Esophagus muscularis mucosa (tissue), 4 donors: Measurements from ENCODE around the gene DUSP15. TPM values are rescaled to one million over a fixed set of nuclear protein-coding genes. Genes with fewer than 3 reads are reported as not detected.
"Not testable (repeated sequence)": the region's sequence is repeated elsewhere in the genome, so short reads cannot be mapped to it uniquely, and the experiment has no call there.

ENCODE experiments used
- DNase-seq: peaks from one replicate; pipeline ENCODE4 v3.0.0-alpha.2; 2017; ENCODE audit errors: extremely low spot score
- H3K27ac ChIP-seq, 4 donors: fragments of 200-600 bp; sonication (generic); replicated peaks in 1 of 4; 1 replicate in 3 of 4; 2 replicates in 1 of 4; pipeline ENCODE4 v1.5.1; 2016 to 2019; ENCODE audit warnings: mild to moderate bottlenecking in 1 of 4
- H3K27me3 ChIP-seq, 4 donors: fragments of 200-600 bp; sonication (generic); one replicate each; pipeline versions ENCODE4 v1.5.1 to v1.6.0; 2016 to 2019
- H3K36me3 ChIP-seq, 4 donors: fragments of 200-600 bp; sonication (generic); one replicate each; pipeline ENCODE4 v1.5.1; 2016 to 2019
- H3K4me1 ChIP-seq, 4 donors: fragments of 200-600 bp; sonication (generic); one replicate each; pipeline ENCODE4 v1.5.1; 2016 to 2019
- H3K4me3 ChIP-seq, 4 donors: fragments of 200-600 bp; sonication (generic); 1 replicate in 2 of 4; 2 replicates in 2 of 4; pipeline ENCODE4 v1.5.1; 2016 to 2019; ENCODE audit warnings: mild to moderate bottlenecking in 4 of 4, moderate library complexity in 1 of 4
- H3K9me3 ChIP-seq, 4 donors: fragments of 200-600 bp; sonication (generic); 1 replicate in 3 of 4; 2 replicates in 1 of 4; pipeline ENCODE4 v1.5.1; 2016 to 2019
- CTCF ChIP-seq, 3 experiments: fragments of 200-600 bp in 2 of 3; fragments of 450-650 bp in 1 of 3; sonication (generic) in 2 of 3; IDR thresholded peaks; one replicate each; pipeline ENCODE4 v1.5.1; 2017 to 2019; ENCODE audit warnings: antibody characterized with exemption in 3 of 3, mild to moderate bottlenecking in 2 of 3, moderate library complexity in 1 of 3
- EP300 ChIP-seq: sonication (generic); formaldehyde crosslinking; IDR thresholded peaks from one replicate; pipeline ENCODE4 v1.6.1; 2017; ENCODE audit warnings: antibody characterized with exemption
- POLR2A ChIP-seq: fragments of 450-650 bp; IDR thresholded peaks from one replicate; pipeline ENCODE4 v1.6.1; 2017; ENCODE audit warnings: antibody characterized with exemption, moderate library complexity, mild to moderate bottlenecking, low read depth
- POLR2AphosphoS5 ChIP-seq, 2 donors: sonication (generic); formaldehyde crosslinking; IDR thresholded peaks; one replicate each; pipeline ENCODE4 v1.6.1; 2017; ENCODE audit warnings: antibody characterized with exemption in 2 of 2
- WGBS: methylation state at CpG from one replicate; pipeline ENCODE4 v1.1.5; 2018; 5-methylcytosine and 5-hydroxymethylcytosine counted together
- intact Hi-C: fragments of 100-400 bp; cut with DNase I; formaldehyde crosslinking; loops from one replicate; pipeline ENCODE4 v1.15.1; 2023
- total RNA-seq, 4 donors: library from RNA; depleted of rRNA; stranded (reverse); fragments of >200 nt; gene quantifications; one replicate each; pipeline versions ENCODE4 v1.1.0 to v1.2.1, GENCODE V29; 2016

The DUSP15 gene
- total RNA-seq, 4 donors from 2014 or later, result 0.83 to 5.1 (median 3.8) TPM

DNA sequence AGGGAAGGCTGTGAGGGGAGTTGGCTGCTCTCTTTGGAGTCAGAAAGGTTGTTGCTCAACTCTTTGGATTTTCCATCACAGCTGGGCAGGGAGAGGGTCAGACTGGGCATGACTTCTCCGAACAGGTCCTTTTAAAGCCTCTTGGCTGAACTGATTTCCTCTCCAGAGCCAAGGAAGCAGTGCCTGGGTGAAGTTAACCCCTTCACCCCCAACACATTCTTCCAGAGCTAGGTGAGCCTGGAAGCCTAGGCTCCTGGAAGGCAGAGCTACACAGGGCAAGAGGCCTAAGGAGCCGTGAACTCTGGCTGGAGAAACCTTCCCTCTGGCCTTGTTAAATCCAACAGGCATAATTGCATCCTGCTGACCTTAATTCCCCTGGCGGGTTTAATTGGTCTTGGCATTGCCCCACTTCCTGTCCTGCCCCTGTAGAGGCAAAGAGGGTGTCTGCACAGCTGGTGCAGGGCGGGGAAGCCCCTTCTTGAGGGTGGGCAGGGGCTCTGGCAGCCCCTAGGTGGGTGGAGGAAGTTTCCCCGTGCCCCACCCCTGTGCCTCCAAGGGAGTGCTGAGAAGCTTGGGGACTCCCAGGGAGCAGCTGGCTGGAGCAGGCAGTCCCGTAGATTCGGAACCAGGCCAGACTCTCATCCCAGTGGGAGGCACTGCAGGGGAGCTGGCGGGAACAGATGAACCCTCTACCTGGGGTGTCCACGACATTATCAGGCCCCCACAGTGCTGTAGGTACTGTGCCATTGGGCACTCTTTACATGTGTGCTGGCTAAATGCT lies 54.7 kb downstream of the DUSP15 start:
- intact Hi-C loops, result no loop called here
- no peak overlapping the region for H3K4me3 ChIP-seq
- TF ChIP-seq POLR2A, result no peak
- no peak for TF ChIP-seq POLR2AphosphoS5 (IDR thresholded peaks at IDR 0.05)
- TF ChIP-seq CTCF (IDR thresholded peaks at IDR 0.05), result no peak
- TF ChIP-seq EP300, result no peak
- no peaks in the 10 kb centered on the region for H3K27me3 ChIP-seq
- no peaks in the 10 kb centered on the region for H3K36me3 ChIP-seq
- H3K9me3 ChIP-seq, result no peaks in the 10 kb centered on the region
- H3K27ac ChIP-seq, result no peak overlapping the region
- no peak for DNase-seq
- H3K4me1 ChIP-seq, result peaks cover 5 to 27% (median 18%) of the 10 kb centered on the region in 4 donors
- WGBS, result 67% methylated on average over 8 of the region's 9 CpGs

DNA sequence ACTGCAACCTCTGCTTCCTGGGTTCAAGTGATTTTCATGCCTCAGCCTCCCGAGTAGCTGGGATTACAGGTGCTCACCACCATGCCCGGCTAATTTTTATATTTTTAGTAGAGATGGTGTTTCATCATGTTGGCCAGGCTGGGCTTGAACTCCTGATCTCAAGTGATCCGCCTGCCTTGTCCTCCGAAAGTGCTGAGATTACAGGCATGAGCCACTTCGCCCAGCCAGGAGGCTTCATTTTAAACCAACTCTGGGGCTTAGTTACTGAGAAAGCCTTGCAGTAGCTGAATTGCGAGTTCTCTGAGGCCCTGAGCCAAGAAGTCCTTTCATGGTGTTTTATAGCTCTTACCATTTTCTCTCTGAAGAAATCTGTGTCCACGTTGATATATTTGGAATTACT lies 56.2 kb downstream of the DUSP15 start:
- DNase-seq, intact Hi-C loops, H3K9me3 ChIP-seq, H3K27ac ChIP-seq, H3K36me3 ChIP-seq, H3K27me3 ChIP-seq, H3K4me3 ChIP-seq: not testable (repeated sequence)
- H3K4me1 ChIP-seq, result peaks cover 5 to 28% (median 18%) of the 10 kb centered on the region in 4 donors
- WGBS, result 88% methylated on average over 7 of the region's 7 CpGs

GRCh38 chr20:31813611-31814010 lies 56.7 kb downstream of the DUSP15 start:
- Histone ChIP-seq H3K27me3 (no peaks in the 10 kb centered on the region), H3K27ac (no peak overlapping the region), H3K4me1 (peaks cover 5 to 28% (median 18%) of the 10 kb centered on the region in 4 donors), H3K4me3 (no peak overlapping the region), H3K36me3 (no peaks in the 10 kb centered on the region), H3K9me3 (no peaks in the 10 kb centered on the region)
- intact Hi-C loops, result no loop called here
- TF ChIP-seq CTCF (IDR thresholded peaks at IDR 0.05) (no peak), POLR2A (no peak), EP300 (no peak), POLR2AphosphoS5 (IDR thresholded peaks at IDR 0.05) (no peak)
- no peak for DNase-seq

- Histone ChIP-seq H3K4me3 (no peak overlapping the region), H3K9me3 (no peaks in the 10 kb centered on the region), H3K27ac (peak overlapping the region in 2 of 4 donors; percentile 4 to 5), H3K27me3 (no peaks in the 10 kb centered on the region), H3K4me1 (peaks cover 8 to 32% (median 18%) of the 10 kb centered on the region in 4 donors), H3K36me3 (no peaks in the 10 kb centered on the region)
- no peak for TF ChIP-seq CTCF (IDR thresholded peaks at IDR 0.05)
- no peak for TF ChIP-seq POLR2A
- TF ChIP-seq EP300, result no peak
- TF ChIP-seq POLR2AphosphoS5 (IDR thresholded peaks at IDR 0.05), result no peak
- intact Hi-C loops, result no loop called here
- no peak for DNase-seq
- 64% methylated on average over 10 of the region's 15 CpGs for WGBS
Measured at GRCh38 chr20:31811796-31812728, 58.3 kb downstream of the DUSP15 start.

- WGBS, result 91% methylated on average over 4 of the region's 4 CpGs
- no peaks in the 10 kb centered on the region for H3K27me3 ChIP-seq
- intact Hi-C loops, result no loop called here
- no peak for TF ChIP-seq POLR2AphosphoS5 (IDR thresholded peaks at IDR 0.05)
- no peak for TF ChIP-seq EP300
- no peak for TF ChIP-seq POLR2A
- no peak for TF ChIP-seq CTCF (IDR thresholded peaks at IDR 0.05)
- H3K4me1 ChIP-seq, result peaks cover 12 to 35% (median 20%) of the 10 kb centered on the region in 4 donors
- no peaks in the 10 kb centered on the region for H3K36me3 ChIP-seq
- no peaks in the 10 kb centered on the region for H3K9me3 ChIP-seq
- no peak overlapping the region for H3K27ac ChIP-seq
- H3K4me3 ChIP-seq, result no peak overlapping the region
- no peak for DNase-seq
Measured at GRCh38 chr20:31811198-31811597, 59.1 kb downstream of the DUSP15 start.
